Measurements from ENCODE around the gene NIPSNAP2.
A peak's percentile ranks its signal among the peaks of the same experiment; 100 is the strongest.

NIPSNAP2 gene

DNA sequence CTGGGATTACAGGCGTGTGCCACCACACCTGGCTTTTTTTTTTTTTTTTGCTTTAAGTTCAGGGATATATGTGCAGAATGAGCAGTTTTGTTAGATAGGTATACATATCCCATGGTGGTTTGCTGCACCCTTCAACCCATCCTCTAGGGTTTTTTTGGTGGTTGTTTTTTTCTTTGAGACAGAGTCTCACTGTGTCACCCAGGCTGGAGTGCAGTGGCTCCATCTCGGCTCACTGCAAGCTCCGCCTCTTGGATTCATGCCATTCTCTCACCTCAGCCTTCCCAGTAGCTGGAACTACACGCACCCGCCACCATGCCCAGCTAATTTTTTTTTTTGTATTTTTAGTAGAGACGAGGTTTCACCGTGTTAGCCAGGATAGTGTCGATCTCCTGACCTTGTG lies 84.4 kb downstream of the NIPSNAP2 start:
- peak; percentile 22 for DNase-seq

All from NCI-H1092 (cell line).